HL-60/S4 treated with phorbol 12-myristate 13-acetate at 8.2 ng/mL for 4 days and 3 days (cell line): ENCODE results near the gene SHISA7.

ENCODE experiments used
- in situ Hi-C: fragments of 300-500 bp; cut with MboI; formaldehyde crosslinking; loops from 2 replicates; pipeline ENCODE4 v1.15.0; 2022; ENCODE audit warnings: low sequenced_read_pairs

Gene SHISA7

GRCh38 chr19:55482156-55482961, 39.3 kb upstream of the SHISA7 start:
- in situ Hi-C loops = no loop called here

GRCh38 chr19:55481794-55482155, 38.7 kb upstream of the SHISA7 start:
- in situ Hi-C loops = no loop called here

- in situ Hi-C loops = no loop called here
Observed at GRCh38 chr19:55481148-55481793, 38.2 kb upstream of the SHISA7 start.

- in situ Hi-C loops = no loop called here
Observed at GRCh38 chr19:55479451-55480230, 36.5 kb upstream of the SHISA7 start.

GRCh38 chr19:55479045-55479444, 35.9 kb upstream of the SHISA7 start:
- in situ Hi-C loops = no loop called here

GRCh38 chr19:55478364-55478763, 35.3 kb upstream of the SHISA7 start:
- in situ Hi-C loops = no loop called here

GRCh38 chr19:55477905-55478304, 34.8 kb upstream of the SHISA7 start:
- in situ Hi-C loops = no loop called here

- in situ Hi-C loops = no loop called here
Observed at GRCh38 chr19:55476100-55476775, 33.1 kb upstream of the SHISA7 start, which contains the start of gene ZNF628. Gene ZNF628 (plus strand): TSS chr19:55476617. CDS start chr19:55479911, 3,294 bp downstream.

GRCh38 chr19:55474269-55475265, 31.5 kb upstream of the SHISA7 start:
- in situ Hi-C loops = no loop called here

GRCh38 chr19:55473225-55474012, 30.3 kb upstream of the SHISA7 start:
- in situ Hi-C loops = no loop called here

GRCh38 chr19:55472463-55472862, 29.4 kb upstream of the SHISA7 start:
- in situ Hi-C loops = no loop called here

GRCh38 chr19:55471266-55471665, 28.2 kb upstream of the SHISA7 start:
- in situ Hi-C loops = no loop called here

GRCh38 chr19:55468054-55468393, 24.9 kb upstream of the SHISA7 start:
- in situ Hi-C loops = no loop called here

- in situ Hi-C loops = no loop called here
Observed at GRCh38 chr19:55467236-55468053, 24.3 kb upstream of the SHISA7 start.

GRCh38 chr19:55466241-55466614, 23.1 kb upstream of the SHISA7 start:
- in situ Hi-C loops = no loop called here

- in situ Hi-C loops = no loop called here
Observed at GRCh38 chr19:55465460-55466240, 22.6 kb upstream of the SHISA7 start.

GRCh38 chr19:55464662-55465054, 21.6 kb upstream of the SHISA7 start, which contains the start of gene C19orf85:
Gene C19orf85 (minus strand): TSS chr19:55464751. CDS start chr19:55464554, 197 bp downstream.
- in situ Hi-C loops = no loop called here
